Right ventricle myocardium inferior (tissue), 1 donor: Measurements from ENCODE around the gene NPR3. TPM values are rescaled to one million over a fixed set of nuclear protein-coding genes. Genes with fewer than 3 reads are reported as not detected.

Experiments
- ATAC-seq: fragments of 200-7000 bp; cut with Tn5 transposase; one replicate; pipeline ENCODE4 v1.9.1; 2020; ENCODE audit warnings: mild to moderate bottlenecking, moderate library complexity
- DNase-seq: peaks from one replicate; pipeline ENCODE4 v3.0.0; 2021; ENCODE audit errors: missing footprints
- intact Hi-C: fragments of 100-400 bp; cut with DNase I; formaldehyde crosslinking; loops from one replicate; pipeline ENCODE4 v1.11.0; 2022
- total RNA-seq: library from RNA; stranded (reverse); fragmentation: NEBNext Ultra II Directional; extraction: Animal tissue kit (Norgen Biotek cat#: 25700); gene quantifications from one replicate; pipeline ENCODE4 v1.2.1, GENCODE V29; 2021
- donor health status: DM: no; HTN: yes; CAD: no; lungs with severe emphysema.

NPR3 gene
- total RNA-seq, 1 donor from 2014 or later, result 10.6 TPM

DNA sequence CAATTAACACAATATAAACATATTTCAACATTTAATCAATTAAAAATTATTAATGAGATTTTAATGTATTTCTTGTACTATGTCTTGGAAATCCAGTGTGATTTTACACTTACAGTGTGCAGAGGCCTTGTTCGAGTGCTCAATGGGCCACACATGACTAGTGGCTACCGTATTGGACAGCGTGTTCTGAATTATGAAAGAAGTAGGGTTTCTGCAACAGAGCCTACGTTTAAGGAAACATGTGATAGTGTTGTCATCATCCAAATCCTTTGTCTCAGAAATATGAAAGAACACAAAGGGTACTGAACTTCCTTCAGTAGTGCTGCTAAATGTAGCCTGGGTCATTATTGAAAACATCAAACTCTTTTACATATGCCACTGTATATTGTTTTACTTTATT is 29.5 kb downstream of the NPR3 start:
- DNase-seq, result no peak
- ATAC-seq, result no peak
- intact Hi-C loops, result no loop called here

DNA sequence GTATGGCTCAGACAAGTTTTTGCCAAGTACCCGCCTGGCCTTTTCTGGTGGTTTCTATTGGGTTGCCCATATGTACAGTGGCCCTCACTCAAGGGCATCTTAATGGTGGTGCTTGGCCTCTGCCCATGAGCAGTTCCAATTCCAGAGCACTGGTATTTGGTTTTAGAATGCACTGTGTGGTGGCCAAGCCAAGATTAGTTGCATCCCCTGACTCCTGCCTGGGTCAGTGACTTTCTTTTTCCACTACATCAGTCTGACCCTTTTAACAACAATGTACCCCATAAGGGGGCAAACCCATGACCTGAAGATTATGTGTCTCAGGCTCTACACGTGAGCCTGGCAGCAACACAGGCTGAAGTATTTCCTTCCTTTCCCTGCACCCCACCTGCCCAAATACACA is 34.2 kb downstream of the NPR3 start:
- ATAC-seq, result no peak
- DNase-seq, result no peak
- intact Hi-C loops, result no loop called here

DNA sequence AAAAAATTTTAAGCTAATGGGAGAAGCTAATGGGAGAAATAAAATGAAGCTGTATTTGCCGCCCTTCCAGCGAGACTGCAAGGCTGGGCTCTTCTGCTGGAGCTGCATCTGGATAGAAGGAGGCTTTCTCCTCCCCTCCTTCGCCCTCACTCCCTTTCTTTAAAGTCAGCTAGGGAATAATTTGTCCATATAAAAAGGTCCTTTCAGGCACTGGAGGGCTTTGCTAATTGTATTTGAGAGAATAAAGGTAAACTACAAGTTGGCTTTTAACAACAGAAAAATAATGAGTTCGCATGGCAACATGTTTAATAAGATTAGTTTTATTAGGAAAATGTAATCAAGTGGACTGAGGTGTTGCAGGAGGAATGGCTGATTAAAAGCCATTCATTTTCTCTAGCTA is 41.3 kb downstream of the NPR3 start:
- DNase-seq, result no peak
- intact Hi-C loops, result no loop called here
- ATAC-seq, result no peak

DNA sequence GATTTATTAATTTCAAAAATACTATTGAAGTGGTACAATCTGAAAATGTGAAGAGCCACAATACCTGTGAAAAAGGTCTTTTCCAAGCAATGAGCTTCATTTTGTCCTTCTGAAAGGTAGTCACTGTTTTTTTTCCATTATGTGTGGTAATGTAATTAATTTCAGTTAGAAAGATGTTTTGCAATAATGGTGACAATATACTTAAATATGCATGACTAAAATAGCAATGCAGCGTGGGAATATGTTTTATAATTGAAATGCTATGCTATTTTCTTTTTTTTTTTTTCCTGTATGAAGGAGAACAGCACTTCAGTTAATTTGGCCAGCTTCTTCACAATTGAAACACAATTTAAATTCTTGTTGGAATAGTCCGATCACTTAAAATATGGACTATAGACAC is 41.9 kb downstream of the NPR3 start:
- intact Hi-C loops, result no loop called here
- DNase-seq, result no peak
- no peak for ATAC-seq

DNA sequence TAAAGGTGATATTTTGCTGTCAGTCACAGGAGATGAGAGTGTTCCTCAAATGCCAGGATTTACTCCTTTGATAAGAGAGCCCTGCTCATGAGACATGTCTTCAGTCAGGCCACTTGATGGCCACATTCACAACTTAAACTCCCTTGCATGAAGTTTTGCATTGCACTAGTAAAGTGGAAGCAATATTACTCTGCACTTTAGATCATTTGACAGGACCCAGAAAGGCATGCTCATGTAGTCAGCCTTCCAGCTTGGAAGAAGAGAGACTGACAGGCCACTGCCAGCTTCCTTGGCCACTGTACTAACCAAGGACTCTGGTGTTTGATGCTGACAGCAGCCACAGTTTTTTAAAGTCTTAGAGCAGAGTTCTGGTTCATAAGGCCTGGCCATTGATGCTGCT is 42.6 kb downstream of the NPR3 start:
- intact Hi-C loops, result no loop called here
- DNase-seq, result peak; percentile 50
- no peak for ATAC-seq

DNA sequence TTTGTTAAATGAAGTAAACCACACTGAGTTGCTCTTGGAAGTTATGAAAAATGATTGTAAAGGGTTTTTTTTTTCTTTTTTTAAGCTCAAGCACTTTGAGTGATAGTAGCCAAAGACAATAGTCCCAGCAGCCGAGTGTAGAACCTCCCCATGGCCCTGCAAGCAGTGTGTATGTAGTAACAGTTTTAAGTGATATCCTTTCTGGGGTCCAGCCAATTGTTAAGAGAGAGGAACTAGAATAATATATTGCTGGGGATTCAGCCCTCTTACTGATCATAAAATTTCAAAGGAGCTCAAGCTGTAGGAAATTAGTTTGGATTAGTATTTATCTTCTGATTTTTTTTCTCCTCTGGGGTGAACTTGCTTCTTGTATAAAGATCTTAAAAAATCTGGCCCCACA is 43.2 kb downstream of the NPR3 start:
- ATAC-seq (no peak), DNase-seq (no peak)
- intact Hi-C loops, result no loop called here

DNA sequence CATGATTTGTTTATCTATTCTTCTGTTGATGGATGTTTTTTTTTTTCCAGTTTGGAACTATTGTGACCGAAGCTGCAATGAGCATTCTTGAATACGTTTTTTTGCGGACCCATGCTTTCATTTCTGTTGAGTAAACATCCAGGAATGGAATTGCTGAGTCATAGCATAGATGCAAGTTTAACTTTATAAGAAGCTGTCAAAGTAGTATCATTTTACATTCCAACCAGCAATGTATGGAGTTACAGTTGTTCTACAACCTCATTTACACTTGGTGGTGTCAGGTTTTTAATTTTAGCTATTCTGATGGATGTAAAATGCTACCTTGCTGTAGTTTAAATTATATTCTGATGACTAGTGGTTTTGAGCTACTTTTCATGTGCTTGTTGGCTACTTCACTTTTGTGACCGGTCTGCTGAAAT is 49.0 kb downstream of the NPR3 start:
- ATAC-seq, result no peak
- DNase-seq, result no peak
- intact Hi-C loops, result no loop called here

DNA sequence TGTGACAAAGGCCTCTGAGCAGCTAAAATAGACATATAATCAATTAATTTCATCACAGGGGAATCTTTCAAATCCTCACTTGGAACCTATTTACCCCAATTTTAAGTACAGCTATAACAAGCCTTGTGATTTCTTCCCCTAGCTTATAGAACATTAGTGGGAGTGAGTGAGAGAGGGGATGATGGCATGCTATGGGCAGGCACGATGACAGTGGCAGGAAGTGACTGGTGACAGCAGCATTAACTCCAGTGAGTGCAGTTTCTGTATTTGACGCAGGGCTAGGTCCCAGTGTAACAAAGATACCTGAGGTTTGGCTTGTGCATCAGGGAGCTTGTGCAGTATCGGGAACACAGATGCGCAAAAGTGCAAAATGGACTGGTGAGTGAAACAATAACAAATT is 54.1 kb downstream of the NPR3 start:
- no peak for DNase-seq
- ATAC-seq, result no peak
- intact Hi-C loops, result no loop called here

DNA sequence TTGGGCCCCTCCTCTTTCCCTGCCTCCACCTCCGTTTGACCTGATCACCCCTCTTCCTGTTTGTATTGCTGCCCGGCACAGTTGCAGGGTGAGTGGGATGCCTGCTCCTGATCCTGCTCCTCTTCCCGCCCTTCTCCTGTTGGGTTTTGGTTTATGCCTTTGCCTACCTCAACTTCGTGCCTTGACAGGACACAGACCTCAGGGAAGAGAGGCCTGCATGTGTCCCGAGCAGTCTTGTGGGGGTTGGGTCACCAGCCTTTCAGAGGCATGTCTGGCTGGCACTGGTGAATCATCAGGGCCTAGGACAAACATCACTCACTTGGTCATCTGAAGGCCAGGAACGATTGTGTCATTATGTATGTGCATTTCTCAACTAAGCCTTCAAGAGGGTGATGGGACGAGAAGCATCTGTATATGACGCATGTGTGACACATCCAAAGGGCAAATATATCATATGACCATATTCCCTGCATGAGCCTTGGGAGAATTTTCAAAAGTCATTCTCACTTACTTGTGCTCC is 56.9 kb downstream of the NPR3 start:
- intact Hi-C loops, result no loop called here
- ATAC-seq (no peak), DNase-seq (no peak)

DNA sequence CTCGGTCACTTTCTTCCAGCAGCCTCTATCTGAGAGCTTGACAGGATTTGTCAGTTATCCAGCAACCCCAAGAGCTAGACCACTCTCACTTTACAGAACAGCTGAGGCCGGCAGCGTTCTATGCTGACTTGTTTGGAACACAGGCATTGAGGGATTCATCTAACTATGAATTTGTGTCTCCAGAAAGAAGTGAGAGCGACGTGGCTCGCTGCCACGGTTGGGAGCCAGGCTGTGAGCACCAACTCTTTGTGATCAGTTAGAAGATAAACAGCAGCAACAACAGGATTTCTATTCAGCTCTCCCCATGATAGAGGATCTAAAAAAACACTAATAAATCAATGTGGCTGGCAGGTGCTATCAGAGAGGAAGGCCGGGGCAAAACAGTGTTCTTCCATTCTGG is 58.6 kb downstream of the NPR3 start:
- intact Hi-C loops, result no loop called here
- no peak for ATAC-seq
- DNase-seq, result no peak

DNA sequence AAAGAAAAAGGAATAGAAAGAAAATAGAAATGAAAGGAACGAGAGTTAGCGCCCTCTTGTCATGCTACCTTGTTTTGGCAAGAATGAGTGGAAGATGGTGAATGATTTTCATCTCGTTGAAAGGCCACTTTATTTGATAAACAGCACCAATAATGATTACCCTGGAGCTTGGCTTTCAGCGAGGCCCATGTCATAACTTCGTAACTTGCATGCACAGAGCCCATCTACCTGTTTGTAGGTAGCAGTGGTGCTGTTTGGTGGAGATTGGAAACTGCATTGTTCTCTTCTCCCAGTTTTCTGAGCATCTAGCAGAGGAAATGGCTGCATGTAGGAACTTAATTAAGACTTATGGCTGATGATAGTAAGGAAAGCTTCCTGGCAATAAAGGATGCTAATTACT is 59.3 kb downstream of the NPR3 start:
- DNase-seq (no peak), ATAC-seq (no peak)
- intact Hi-C loops, result no loop called here

DNA sequence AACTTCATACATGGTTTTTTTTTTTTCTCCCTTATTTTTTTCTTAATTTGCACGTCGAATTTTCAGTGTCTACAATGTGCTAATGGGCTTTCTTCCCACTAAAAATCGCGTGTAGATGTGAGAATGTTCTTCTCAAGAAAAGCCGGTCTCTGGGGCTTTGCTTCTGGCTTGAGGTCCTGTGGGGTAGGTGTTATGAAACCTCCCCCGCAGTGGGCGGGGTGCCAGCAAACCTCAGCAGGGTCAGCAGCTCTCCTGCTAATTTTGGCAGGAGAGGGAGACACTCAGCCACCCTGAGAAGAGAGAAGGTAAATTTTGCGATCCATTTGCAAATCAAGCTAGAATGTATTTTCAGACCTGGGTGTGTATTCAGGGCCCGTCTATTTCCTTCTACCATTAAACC is 59.9 kb downstream of the NPR3 start:
- peak; percentile 74 for DNase-seq
- intact Hi-C loops, result no loop called here
- ATAC-seq, result no peak

DNA sequence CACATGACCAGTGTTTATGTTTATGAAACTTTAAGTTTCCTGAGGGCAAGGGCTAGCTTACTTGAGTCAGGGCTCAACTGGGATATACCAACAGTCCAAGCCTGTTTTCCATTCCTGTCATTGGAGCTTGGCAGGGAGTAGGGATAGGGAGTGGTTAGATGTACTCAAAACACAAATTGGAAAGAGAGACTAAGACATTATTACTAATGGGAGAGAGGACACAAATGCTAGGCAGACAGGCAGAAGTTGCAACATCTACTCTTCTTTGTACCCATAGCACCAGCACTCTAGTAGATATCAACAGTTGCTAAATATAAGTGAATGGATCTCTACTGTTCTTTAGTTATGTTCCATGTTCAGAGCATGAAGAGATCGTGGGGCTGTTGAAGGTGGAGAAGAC is 62.8 kb downstream of the NPR3 start:
- intact Hi-C loops, result no loop called here
- ATAC-seq, result peak; percentile 31

DNA sequence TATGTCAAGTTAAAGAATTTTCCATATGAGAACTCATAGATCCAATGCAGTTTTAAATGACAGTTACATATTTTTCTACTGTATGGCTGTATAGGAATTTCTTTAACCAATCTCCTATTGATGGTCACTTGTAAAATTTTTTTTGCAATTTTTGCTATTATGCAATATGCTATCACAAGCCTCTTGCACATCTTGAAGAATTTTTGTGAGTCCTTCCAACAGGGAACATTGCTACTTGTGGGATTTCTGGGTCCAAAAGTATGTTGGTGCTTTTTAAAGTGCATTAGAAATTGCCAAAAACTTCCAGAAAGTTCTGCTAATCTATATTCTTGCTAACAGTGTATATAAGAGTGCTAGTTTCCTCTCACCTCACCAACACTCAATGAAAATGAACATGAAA is 65.1 kb downstream of the NPR3 start:
- intact Hi-C loops, result no loop called here
- DNase-seq (no peak), ATAC-seq (no peak)

More for the DNA sequence above, 62.8 kb downstream of the NPR3 start:
- no peak for DNase-seq

DNA sequence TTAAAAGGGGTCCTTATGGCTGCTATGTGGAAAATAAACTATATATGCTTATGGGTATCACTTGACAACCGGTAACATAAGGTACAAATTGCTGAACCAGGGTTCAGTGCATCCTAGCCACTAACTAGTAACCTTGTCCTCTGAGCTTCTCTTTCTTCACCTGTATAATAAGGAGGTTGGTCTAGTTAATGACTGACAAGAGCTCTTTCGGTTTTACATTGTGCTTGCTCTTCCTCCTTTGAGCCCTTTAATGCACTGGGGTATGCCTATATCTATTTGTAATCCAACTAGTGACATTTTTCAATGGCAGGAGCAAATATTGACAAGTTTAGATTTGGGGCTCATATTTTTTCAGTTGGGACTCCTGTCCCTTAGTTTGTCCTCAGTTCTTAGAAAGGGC is 66.1 kb downstream of the NPR3 start:
- ATAC-seq, result no peak

DNA sequence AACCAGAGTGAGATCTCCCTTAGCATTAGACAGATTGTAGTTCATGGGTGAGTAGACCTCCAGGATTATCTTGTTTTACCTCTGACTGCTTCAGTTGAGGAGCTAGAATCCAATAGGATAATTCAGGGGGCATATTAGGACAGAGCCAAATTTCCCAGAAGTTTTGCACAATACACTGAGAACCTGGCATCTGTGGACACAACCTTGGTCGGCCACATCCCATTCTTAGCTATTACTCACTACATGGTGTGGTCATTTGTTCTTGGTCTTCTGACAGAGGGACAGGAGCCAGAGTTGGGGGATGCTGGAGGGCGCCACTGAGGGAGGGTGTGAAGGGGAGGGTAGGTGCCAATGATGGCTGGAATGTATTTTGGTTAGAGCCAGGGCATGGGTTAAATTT is 66.6 kb downstream of the NPR3 start:
- no peak for ATAC-seq
- DNase-seq, result no peak
- intact Hi-C loops, result no loop called here

More for the DNA sequence above, 66.1 kb downstream of the NPR3 start:
- intact Hi-C loops, result no loop called here
- DNase-seq, result no peak

DNA sequence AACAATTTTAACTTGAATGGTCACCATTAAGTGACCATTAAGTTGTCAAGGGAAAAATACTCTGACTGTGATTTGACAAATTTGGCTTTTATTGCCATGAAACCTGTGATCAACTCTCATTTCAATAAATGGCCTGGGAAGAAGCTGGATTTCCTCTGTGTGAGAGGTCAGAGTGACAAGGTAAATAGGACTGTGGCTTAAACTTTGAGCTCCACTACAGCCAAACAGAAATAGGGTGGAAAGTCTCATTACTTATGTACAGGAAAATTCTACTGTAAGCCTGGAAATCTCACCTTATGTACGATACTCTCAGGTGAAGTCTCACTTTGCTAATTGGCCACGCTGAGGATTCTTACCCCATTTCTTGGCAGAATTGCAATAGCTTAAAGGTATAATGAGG is 67.3 kb downstream of the NPR3 start:
- DNase-seq (no peak), ATAC-seq (no peak)
- intact Hi-C loops, result no loop called here

DNA sequence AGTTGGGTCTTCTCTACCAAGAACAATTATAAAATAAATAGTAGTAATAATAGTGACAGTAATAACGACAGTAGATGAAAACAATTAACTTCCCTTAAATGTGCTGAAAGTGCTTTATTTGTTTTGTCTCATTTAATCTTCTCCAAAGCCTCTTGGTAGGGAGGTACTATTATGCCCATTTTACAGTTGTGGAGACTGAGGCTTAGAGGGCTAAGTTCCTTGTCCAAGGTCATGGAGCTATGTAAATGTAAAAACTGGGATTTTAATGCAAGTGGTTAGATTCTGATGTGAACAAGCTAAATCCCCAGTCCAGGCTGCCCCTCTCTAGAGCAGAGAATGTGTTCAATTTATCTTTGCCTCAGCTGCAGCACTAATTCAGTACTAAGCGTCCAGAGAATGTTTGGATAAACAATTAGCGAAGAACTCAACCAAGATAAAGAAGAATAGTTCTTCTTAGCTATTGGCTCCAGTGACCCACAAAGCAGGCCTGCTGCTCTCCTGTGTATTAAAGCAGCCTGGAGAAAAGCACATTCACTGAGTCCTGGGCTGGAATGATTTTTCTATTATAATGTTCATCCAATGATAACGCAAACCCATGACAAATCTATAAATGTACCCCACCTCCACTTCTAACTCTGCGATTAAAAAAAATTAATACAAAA is 68.8 kb downstream of the NPR3 start:
- intact Hi-C loops, result no loop called here
- ATAC-seq, result no peak
- no peak for DNase-seq

DNA sequence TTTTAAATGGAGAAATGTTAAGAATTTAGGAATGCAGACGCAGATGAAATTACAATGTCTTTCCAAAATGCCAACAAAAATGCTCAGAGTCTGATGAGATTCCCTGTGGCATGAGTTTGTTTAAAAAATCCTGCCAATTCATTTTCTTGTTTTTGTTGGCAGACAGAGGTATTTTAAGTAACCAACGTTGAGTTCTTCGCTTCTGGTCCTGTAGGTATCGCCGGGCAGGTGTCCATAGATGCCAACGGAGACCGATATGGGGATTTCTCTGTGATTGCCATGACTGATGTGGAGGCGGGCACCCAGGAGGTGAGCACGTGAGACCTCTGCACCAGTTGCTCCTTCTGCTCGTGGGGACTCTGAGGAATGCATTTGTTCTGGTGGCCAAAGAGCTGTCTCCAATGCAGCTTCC is 69.4 kb downstream of the NPR3 start:
- intact Hi-C loops, result no loop called here
- no peak for DNase-seq
- no peak for ATAC-seq

DNA sequence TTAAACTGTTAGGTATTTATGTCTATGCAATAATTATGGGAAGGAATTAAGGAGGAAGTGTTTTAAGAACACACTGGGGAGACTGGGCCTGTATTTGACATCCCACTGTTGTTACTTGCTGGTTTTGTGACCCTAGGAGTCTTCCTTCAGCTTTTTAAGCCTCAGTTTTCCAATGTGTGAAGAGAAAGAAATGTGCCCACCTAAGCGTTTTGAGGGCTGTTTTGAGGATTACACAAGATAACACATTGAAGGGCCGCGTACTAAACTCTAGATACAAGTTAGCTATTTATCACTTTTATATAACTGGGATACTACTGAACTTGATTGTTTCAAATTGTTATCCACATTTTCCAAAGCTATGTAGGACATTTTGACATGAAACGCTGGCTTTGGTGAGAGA is 72.5 kb downstream of the NPR3 start:
- intact Hi-C loops, result no loop called here
- no peak for ATAC-seq
- no peak for DNase-seq

DNA sequence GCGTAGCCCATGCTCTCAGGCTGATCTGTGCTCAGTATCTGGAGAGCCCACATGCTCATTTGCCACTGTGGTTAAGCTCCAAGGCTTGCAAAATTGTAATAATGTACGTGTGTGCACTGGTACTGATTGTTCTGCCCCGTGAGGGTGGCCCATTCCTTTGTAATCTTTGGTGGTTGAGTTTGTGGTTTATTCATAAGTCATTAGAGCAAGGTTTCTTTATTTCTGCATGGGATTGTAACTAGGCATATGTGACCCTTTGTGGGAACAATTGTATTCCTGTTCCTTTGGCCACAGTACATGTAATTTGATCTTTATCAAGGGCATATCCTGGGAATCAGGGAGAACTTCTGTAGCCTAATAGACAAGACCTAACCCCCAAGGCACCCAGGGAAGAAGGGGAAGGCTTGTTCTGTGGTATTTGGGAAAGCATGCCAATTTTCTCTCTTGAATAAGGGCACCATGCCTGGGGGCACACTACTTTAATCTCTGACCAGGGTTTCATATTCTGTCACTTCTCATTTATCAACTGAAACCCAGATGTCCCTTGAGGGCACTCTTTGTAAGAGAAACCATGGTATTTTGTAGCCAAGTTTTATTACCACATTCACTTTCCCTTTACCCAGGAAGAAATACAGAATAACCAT is 74.6 kb downstream of the NPR3 start:
- ATAC-seq, result no peak

More for the DNA sequence above, 74.6 kb downstream of the NPR3 start:
- intact Hi-C loops, result no loop called here
- no peak for DNase-seq
